GM20000 (cell line): ENCODE measurements around the gene LIPC.

Source experiments
- DNase-seq: peaks from one replicate; pipeline ENCODE4 v3.0.0; 2012; ENCODE audit warnings: low spot score
- CTCF ChIP-seq: IDR thresholded peaks from 2 replicates; pipeline ENCODE4 v1.5.1; 2012; ENCODE audit warnings: mild to moderate bottlenecking, control low read depth; ENCODE audit errors: extremely low read depth, missing control alignments

LIPC gene

GRCh38 chr15:58483376-58483775, 51.6 kb downstream of the LIPC start:
- no peak for TF ChIP-seq CTCF
- DNase-seq: no peak

GRCh38 chr15:58484791-58485600, 53.2 kb downstream of the LIPC start:
- no peak for TF ChIP-seq CTCF
- no peak for DNase-seq

- DNase-seq: no peak
- TF ChIP-seq CTCF: no peak
These were observed 54.3 kb downstream of the LIPC start for GRCh38 chr15:58486062-58486461.

GRCh38 chr15:58486564-58486963, 54.8 kb downstream of the LIPC start:
- no peak for DNase-seq
- no peak for TF ChIP-seq CTCF

GRCh38 chr15:58487041-58487723, 55.4 kb downstream of the LIPC start:
- no peak for TF ChIP-seq CTCF
- no peak for DNase-seq

- no peak for TF ChIP-seq CTCF
- no peak for DNase-seq
These were observed 55.9 kb downstream of the LIPC start for GRCh38 chr15:58487724-58488120.

GRCh38 chr15:58489289-58490085, 57.7 kb downstream of the LIPC start:
- DNase-seq: no peak
- TF ChIP-seq CTCF: no peak
